Tibial artery (tissue), 4 donors: ENCODE measurements around the gene TRDN.

Experiments
- DNase-seq, 2 donors: peaks; one replicate each; pipeline ENCODE4 v3.0.0-alpha.2; 2019
- H3K27ac ChIP-seq, 2 donors: fragments of 200-600 bp; sonication (generic) in 1 of 2; 1 replicate in 1 of 2; 2 replicates in 1 of 2; pipeline ENCODE4 v1.5.1; 2018 to 2019; ENCODE audit warnings: mild to moderate bottlenecking in 1 of 2
- H3K27me3 ChIP-seq, 2 donors: fragments of 200-600 bp; sonication (generic) in 1 of 2; one replicate each; pipeline versions ENCODE4 v1.5.1 to v1.6.0; 2016 to 2019
- H3K36me3 ChIP-seq, 3 donors: fragments of 200-600 bp; sonication (generic) in 2 of 3; one replicate each; pipeline ENCODE4 v1.5.1; 2016 to 2019; ENCODE audit warnings: mild to moderate bottlenecking in 2 of 3
- H3K4me1 ChIP-seq, 4 donors: fragments of 200-600 bp; sonication (generic) in 2 of 4; 1 replicate in 3 of 4; 2 replicates in 1 of 4; pipeline ENCODE4 v1.5.1; 2016 to 2019
- H3K4me3 ChIP-seq, 2 donors: fragments of 200-600 bp; sonication (generic) in 1 of 2; 1 replicate in 1 of 2; 2 replicates in 1 of 2; pipeline ENCODE4 v1.5.1; 2018 to 2019; ENCODE audit warnings: mild to moderate bottlenecking in 2 of 2
- H3K9me3 ChIP-seq, 3 donors: fragments of 200-600 bp; sonication (generic) in 1 of 3; one replicate each; pipeline ENCODE4 v1.5.1; 2016 to 2019
- CTCF ChIP-seq, 2 experiments: fragments of 200-600 bp in 1 of 2; fragments of 450-650 bp in 1 of 2; IDR thresholded peaks; one replicate each; pipeline ENCODE4 v1.5.1; 2017 to 2019; ENCODE audit warnings: antibody characterized with exemption in 2 of 2, mild to moderate bottlenecking in 1 of 2, moderate library complexity in 1 of 2
- intact Hi-C: fragments of 100-400 bp; cut with DNase I; formaldehyde crosslinking; loops from one replicate; pipeline ENCODE4 v1.15.0; 2023; ENCODE audit warnings: low total_unique reads

Gene TRDN

GRCh38 chr6:123427008-123427407 is 209.7 kb downstream of the TRDN start:
- no peaks in the 10 kb centered on the region for H3K27me3 ChIP-seq
- no peak overlapping the region for H3K27ac ChIP-seq
- no peak for DNase-seq
- H3K36me3 ChIP-seq, result no peaks in the 10 kb centered on the region
- no peaks in the 10 kb centered on the region for H3K9me3 ChIP-seq
- no peak overlapping the region for H3K4me3 ChIP-seq
- no peaks in the 10 kb centered on the region for H3K4me1 ChIP-seq
- no peak for TF ChIP-seq CTCF (IDR thresholded peaks at IDR 0.05)
- intact Hi-C loops, result no loop called here

GRCh38 chr6:123423130-123423529 is 213.6 kb downstream of the TRDN start:
- Histone ChIP-seq H3K36me3 (no peaks in the 10 kb centered on the region), H3K27me3 (no peaks in the 10 kb centered on the region), H3K9me3 (no peaks in the 10 kb centered on the region), H3K4me3 (no peak overlapping the region), H3K27ac (no peak overlapping the region), H3K4me1 (peaks cover 0 to 6% (median 0%) of the 10 kb centered on the region in 4 donors)
- intact Hi-C loops, result no loop called here
- no peak for TF ChIP-seq CTCF (IDR thresholded peaks at IDR 0.05)
- DNase-seq, result no peak

- no peaks in the 10 kb centered on the region for H3K9me3 ChIP-seq
- no peak for DNase-seq
- no peaks in the 10 kb centered on the region for H3K27me3 ChIP-seq
- H3K36me3 ChIP-seq, result no peaks in the 10 kb centered on the region
- no peak overlapping the region for H3K4me3 ChIP-seq
- peaks cover 0 to 21% (median 0%) of the 10 kb centered on the region in 4 donors for H3K4me1 ChIP-seq
- intact Hi-C loops, result no loop called here
- no peak for TF ChIP-seq CTCF (IDR thresholded peaks at IDR 0.05)
- H3K27ac ChIP-seq, result no peak overlapping the region
These were observed 216.2 kb downstream of the TRDN start for GRCh38 chr6:123420512-123420911.

- Histone ChIP-seq H3K4me3 (no peak overlapping the region), H3K27ac (peak overlapping the region; percentile 14 to 27), H3K4me1 (peaks cover 0 to 21% (median 0%) of the 10 kb centered on the region in 4 donors), H3K36me3 (no peaks in the 10 kb centered on the region), H3K27me3 (no peaks in the 10 kb centered on the region), H3K9me3 (no peaks in the 10 kb centered on the region)
- intact Hi-C loops, result no loop called here
- no peak for TF ChIP-seq CTCF (IDR thresholded peaks at IDR 0.05)
- DNase-seq, result no peak
These were observed 218.7 kb downstream of the TRDN start for GRCh38 chr6:123418071-123418470.

GRCh38 chr6:123417535-123417934 is 219.2 kb downstream of the TRDN start:
- Histone ChIP-seq H3K9me3 (no peaks in the 10 kb centered on the region), H3K27ac (peak overlapping the region; percentile 14 to 27), H3K4me1 (peaks cover 0 to 21% (median 0%) of the 10 kb centered on the region in 4 donors), H3K27me3 (no peaks in the 10 kb centered on the region), H3K4me3 (no peak overlapping the region), H3K36me3 (no peaks in the 10 kb centered on the region)
- no peak for TF ChIP-seq CTCF (IDR thresholded peaks at IDR 0.05)
- DNase-seq, result no peak
- intact Hi-C loops, result loop anchor here (2.0 kb wide), 1 partner anchor 297 kb away; no protein-coding TSS in a partner anchor
